HEK293T (cell line): ENCODE results near the gene FAHD2A.

Source experiments
- BHLHE40 ChIP-seq: fragments of 450-650 bp; IDR thresholded peaks from 2 replicates; pipeline ENCODE4 v1.6.1; 2016; ENCODE audit warnings: mild to moderate bottlenecking, moderate library complexity, borderline replicate concordance
- ELF4 ChIP-seq: fragments of 450-650 bp; IDR thresholded peaks from 2 replicates; pipeline ENCODE4 v1.6.1; 2017; ENCODE audit warnings: antibody characterized with exemption
- FOXM1 ChIP-seq: fragments of 450-650 bp; IDR thresholded peaks from 2 replicates; pipeline ENCODE4 v1.6.1; 2017; ENCODE audit warnings: mild to moderate bottlenecking, borderline replicate concordance
- HDGF ChIP-seq: fragments of 450-650 bp; IDR thresholded peaks from 2 replicates; pipeline ENCODE4 v1.6.1; 2017; ENCODE audit warnings: antibody characterized with exemption, borderline replicate concordance
- LEF1 ChIP-seq: fragments of 450-650 bp; IDR thresholded peaks from 2 replicates; pipeline ENCODE4 v1.6.1; 2017; ENCODE audit warnings: mild to moderate bottlenecking, borderline replicate concordance

- no peak for TF ChIP-seq LEF1
- TF ChIP-seq BHLHE40: no peak
- TF ChIP-seq ELF4: no peak
- no peak for TF ChIP-seq FOXM1
- TF ChIP-seq HDGF: no peak
Measured at GRCh38 chr2:95384854-95385569, 17.5 kb upstream of the FAHD2A start.
